ENCODE results near the gene CLEC16A.

The CLEC16A gene

DNA sequence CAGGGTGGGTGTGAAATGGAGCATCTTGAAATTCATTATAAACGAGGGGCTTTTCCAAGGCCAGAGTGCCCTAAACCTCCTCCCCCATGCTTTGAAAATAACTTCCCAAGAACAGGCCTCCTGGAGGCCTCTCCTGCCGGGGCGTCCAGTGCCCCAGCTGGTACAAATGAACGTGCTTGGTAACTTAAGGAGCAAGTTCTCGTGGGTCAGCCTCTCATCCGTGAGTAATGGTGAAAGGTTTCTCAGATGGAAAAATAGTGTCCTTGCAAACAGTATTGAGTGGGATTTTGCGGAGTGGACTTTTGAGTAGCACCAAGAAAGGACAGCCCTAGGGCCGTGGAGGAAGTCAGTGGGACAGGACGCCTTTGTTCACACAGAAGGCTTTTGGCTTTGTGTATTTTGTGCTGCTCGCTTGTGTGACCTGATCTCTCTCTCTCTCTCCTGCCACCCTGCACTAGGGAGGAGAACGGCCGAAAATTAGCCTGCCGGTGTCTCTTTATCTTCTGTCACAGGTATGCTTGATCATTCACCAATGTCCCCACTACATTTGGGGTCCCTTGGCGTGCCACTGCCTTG, 34.6 kb downstream of the CLEC16A start:
- no peak for DNase-seq (ENCODE audit: low read depth)
- TF ChIP-seq, protein P1, sequence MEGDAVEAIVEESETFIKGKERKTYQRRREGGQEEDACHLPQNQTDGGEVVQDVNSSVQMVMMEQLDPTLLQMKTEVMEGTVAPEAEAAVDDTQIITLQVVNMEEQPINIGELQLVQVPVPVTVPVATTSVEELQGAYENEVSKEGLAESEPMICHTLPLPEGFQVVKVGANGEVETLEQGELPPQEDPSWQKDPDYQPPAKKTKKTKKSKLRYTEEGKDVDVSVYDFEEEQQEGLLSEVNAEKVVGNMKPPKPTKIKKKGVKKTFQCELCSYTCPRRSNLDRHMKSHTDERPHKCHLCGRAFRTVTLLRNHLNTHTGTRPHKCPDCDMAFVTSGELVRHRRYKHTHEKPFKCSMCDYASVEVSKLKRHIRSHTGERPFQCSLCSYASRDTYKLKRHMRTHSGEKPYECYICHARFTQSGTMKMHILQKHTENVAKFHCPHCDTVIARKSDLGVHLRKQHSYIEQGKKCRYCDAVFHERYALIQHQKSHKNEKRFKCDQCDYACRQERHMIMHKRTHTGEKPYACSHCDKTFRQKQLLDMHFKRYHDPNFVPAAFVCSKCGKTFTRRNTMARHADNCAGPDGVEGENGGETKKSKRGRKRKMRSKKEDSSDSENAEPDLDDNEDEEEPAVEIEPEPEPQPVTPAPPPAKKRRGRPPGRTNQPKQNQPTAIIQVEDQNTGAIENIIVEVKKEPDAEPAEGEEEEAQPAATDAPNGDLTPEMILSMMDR (conservative IDR thresholded peaks at IDR 0.05; ENCODE audit: low read depth, low read length): no peak
- H3K4me3 ChIP-seq (ENCODE audit: low read depth, low read length): no peak overlapping the region

DNA sequence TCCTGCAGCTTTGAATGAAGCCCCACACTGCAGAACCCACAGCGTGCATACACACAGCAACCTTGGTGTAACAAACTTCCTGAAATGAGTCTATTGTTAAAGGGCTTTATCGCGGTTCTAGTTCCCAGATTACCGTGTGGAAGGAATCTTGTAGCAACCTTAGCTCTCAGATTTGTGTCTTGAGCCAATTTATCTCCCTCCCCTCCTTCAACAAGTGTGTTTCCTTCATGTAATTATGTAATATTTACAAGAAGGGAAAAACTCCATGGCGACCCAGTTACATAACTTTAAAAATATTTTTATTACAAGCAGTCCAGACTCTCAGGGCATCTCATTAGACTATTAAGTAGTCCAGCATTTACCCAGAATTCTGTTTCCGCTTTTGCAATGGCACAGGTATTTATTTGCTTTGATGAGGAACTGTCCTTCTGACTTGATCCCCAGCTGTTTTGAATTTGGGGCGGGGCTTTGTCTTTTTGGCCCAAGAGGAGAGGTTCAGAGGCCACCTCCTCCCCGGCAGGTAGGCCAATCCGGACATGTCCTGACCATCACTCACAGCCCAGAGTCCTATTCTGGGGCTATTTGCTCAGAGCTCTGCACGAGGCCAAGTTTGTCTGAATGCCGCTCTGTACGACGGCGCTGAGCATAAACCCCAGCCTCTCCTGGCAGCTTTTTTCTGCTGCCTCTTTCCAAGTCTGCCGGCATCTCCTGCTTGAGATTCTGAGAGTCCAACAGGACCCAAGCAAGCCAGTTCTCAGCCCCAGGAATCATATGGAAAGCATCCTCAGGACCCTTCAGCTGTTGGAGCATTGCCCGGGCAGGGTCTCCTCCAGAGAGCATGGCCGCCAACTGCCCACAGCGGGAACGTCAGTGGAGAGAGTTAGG, 35.6 kb downstream of the CLEC16A start:
- no peak for DNase-seq (ENCODE audit: low read depth)
- TF ChIP-seq, protein P1 (conservative IDR thresholded peaks at IDR 0.05; ENCODE audit: low read depth, low read length): no peak
- no peak overlapping the region for H3K4me3 ChIP-seq (ENCODE audit: low read depth, low read length)

DNA sequence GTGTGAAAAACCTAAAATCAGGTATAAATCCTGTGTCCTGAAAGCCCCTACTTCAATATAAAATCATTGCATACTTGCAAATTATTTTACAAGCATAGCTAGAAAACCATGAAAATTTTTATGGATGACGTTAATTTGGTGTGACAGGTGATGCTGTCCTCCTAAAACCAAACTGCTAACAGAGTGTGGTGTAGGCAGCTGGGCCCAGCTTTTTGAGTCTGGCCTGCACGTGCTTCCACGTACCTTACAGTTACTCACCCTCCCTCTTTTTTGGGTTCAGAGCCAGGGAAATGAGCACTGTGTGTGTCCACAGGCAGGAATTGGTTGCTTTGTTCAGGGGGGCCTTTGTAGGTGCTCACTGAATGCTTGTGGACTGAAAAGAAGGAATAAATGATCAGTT, 36.4 kb downstream of the CLEC16A start:
- TF ChIP-seq, protein P1 (conservative IDR thresholded peaks at IDR 0.05; ENCODE audit: low read depth, low read length): no peak
- no peak for DNase-seq (ENCODE audit: low read depth)
- no peak overlapping the region for H3K4me3 ChIP-seq (ENCODE audit: low read depth, low read length)

DNA sequence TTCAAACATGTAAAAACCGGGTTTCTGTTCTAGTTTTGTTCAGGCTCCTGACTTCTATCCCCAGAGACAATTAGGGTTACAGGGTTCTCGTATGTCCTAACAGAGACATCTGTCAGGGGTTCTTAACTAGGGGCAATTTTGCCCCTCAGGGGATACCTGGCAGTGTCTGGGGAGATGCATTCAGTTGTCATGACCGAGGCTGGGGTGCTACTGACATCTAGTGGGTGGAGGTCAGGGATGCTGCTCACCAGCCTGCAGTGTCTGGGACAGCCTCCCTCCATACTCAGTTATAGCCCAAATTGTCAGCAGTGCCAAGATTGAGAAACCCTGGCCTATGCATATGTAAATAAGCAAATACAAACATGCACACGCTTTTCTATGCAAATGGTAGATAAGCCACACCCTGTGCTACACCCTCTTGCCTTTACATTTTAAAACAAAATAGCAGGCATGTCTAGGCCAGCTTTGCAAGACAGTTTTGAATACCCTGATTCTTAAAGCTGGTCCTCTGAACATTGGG, 37.4 kb downstream of the CLEC16A start:
- DNase-seq (ENCODE audit: low read depth): no peak
- no peak overlapping the region for H3K4me3 ChIP-seq (ENCODE audit: low read depth, low read length)

DNA sequence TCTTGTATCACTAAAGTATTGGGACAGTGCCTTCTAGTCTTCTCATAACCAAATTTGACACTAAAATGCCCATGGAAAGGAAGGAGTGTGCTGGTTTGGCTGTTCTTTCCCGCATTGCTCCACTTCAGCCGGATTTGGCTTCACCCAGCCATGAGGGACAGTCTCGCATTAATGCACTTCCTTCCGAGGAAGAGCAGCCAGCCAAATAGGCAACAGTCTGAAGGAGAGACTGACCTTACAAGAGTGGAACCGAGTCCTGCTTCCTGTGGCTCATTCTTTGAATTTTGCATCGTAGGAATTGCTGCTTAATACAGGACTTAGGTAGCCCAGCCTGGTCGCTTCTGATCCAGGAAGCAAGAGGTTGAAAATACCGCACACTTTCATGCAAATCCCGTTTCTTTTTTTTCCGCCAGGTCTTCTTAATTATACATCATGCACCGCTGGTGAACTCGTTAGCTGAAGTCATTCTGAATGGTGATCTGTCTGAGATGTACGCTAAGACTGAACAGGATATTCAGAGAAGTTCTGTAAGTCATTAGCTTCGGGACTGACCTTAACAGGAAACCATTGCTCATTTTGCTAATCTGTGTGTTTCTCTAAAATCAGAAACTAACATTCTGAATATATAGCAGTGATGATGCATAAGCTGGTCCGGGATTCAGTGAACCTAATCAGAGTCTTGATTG, 38.2 kb downstream of the CLEC16A start:
- TF ChIP-seq, protein P1 (conservative IDR thresholded peaks at IDR 0.05; ENCODE audit: low read depth, low read length): no peak
- DNase-seq (ENCODE audit: low read depth): no peak
- H3K4me3 ChIP-seq (ENCODE audit: low read depth, low read length): no peak overlapping the region

More for the DNA sequence above, 37.4 kb downstream of the CLEC16A start:
- TF ChIP-seq, protein P1 (conservative IDR thresholded peaks at IDR 0.05; ENCODE audit: low read depth, low read length): peak; percentile 50

DNA sequence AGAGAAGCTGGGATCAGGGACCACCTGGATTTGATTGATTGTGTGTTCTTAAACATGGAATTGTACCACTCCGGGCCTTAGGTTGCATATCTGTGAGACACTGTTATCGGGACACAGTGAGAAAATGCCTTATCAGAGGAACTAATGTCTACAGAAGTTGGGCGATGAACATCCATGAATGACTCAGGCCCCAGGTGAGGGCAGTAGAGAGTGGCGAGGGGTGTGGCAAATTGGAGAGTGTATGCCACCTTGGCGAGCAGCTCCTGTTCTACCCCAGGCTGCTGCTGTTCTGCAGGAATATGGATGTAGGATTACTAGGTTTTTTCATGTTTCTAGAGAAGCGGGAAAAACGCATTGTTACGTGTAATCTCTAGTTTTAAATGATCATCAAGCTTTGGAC, 38.8 kb downstream of the CLEC16A start:
- TF ChIP-seq, protein P1 (conservative IDR thresholded peaks at IDR 0.05; ENCODE audit: low read depth, low read length): no peak
- DNase-seq (ENCODE audit: low read depth): no peak
- no peak overlapping the region for H3K4me3 ChIP-seq (ENCODE audit: low read depth, low read length)
